HEK293 (cell line): ENCODE data around the gene MRTFB.

Experiments
- CTCF ChIA-PET: fragments of 350-600 bp; formaldehyde crosslinking; extraction: SDS; loops from one replicate; lab custom pipeline; 2021; ENCODE audit warnings: antibody characterized with exemption; lab: Yijun Ruan, JAX
- POLR2A ChIA-PET: fragments of 300-600 bp; formaldehyde crosslinking; extraction: SDS; loops from one replicate; lab custom pipeline; 2020; ENCODE audit warnings: antibody characterized with exemption, inconsistent platforms; lab: Yijun Ruan, JAX
- H3K27ac ChIP-seq: fragments of 200-500 bp; sonication (Bioruptor generic); 2 replicates; pipeline ENCODE4 v1.5.1; 2014; ENCODE audit warnings: low read depth, low read length, control low read depth, inconsistent platforms; ENCODE audit errors: extremely low read depth
- H3K36me3 ChIP-seq, 2 experiments: fragments of 200-500 bp in 1 of 2; sonication (Bioruptor generic) in 1 of 2; 1 replicate in 1 of 2; 2 replicates in 1 of 2; pipeline ENCODE4 v1.5.1; 2014 to 2017; ENCODE audit warnings: inconsistent platforms in 2 of 2, low read length in 2 of 2; ENCODE audit not compliant: control insufficient read depth in 2 of 2, insufficient read depth in 1 of 2
- H3K4me1 ChIP-seq: fragments of 200-500 bp; sonication (Bioruptor generic); 2 replicates; pipeline ENCODE4 v1.5.1; 2014; ENCODE audit warnings: mild to moderate bottlenecking, low read length, inconsistent platforms; ENCODE audit not compliant: control insufficient read depth, insufficient read depth
- H3K4me3 ChIP-seq: 2 replicates; pipeline ENCODE4 v1.5.1; 2011; ENCODE audit warnings: low read depth, mild to moderate bottlenecking, control low read depth, low read length, moderate library complexity
- H3K9me3 ChIP-seq: fragments of 200-500 bp; sonication (Bioruptor generic); 2 replicates; pipeline ENCODE4 v1.5.1; 2014; ENCODE audit warnings: low read depth, low read length, inconsistent platforms; ENCODE audit not compliant: control insufficient read depth, insufficient read depth
- BCL11B ChIP-seq: fragments of 450-650 bp; formaldehyde crosslinking; IDR thresholded peaks from 2 replicates; pipeline ENCODE4 v1.5.1; 2016; ENCODE audit warnings: low read depth, missing biosample characterization, missing genetic modification characterization
- FEZF1 ChIP-seq: fragments of 450-650 bp; formaldehyde crosslinking; IDR thresholded peaks from 2 replicates; pipeline ENCODE4 v1.5.1; 2016; ENCODE audit warnings: missing biosample characterization, missing genetic modification characterization
- OSR2 ChIP-seq: fragments of 450-650 bp; formaldehyde crosslinking; IDR thresholded peaks from 2 replicates; pipeline ENCODE4 v1.5.1; 2016; ENCODE audit warnings: missing biosample characterization, missing genetic modification characterization
- OVOL3 ChIP-seq: fragments of 450-650 bp; formaldehyde crosslinking; IDR thresholded peaks from 2 replicates; pipeline ENCODE4 v1.5.1; 2016; ENCODE audit warnings: missing biosample characterization, missing genetic modification characterization
- REPIN1 ChIP-seq: fragments of 450-650 bp; formaldehyde crosslinking; IDR thresholded peaks from 2 replicates; pipeline ENCODE4 v1.5.1; 2017; ENCODE audit warnings: missing biosample characterization, missing genetic modification characterization, low read depth
- SP7 ChIP-seq: fragments of 450-650 bp; formaldehyde crosslinking; IDR thresholded peaks from 2 replicates; pipeline ENCODE4 v1.5.1; 2016; ENCODE audit warnings: missing biosample characterization, missing genetic modification characterization
- TCF7L2 ChIP-seq: IDR thresholded peaks from 2 replicates; pipeline ENCODE4 v1.6.1; 2011; ENCODE audit warnings: low read depth, mild to moderate bottlenecking, inconsistent platforms, low read length, moderate library complexity, borderline replicate concordance
- ZBTB48 ChIP-seq: fragments of 450-650 bp; formaldehyde crosslinking; IDR thresholded peaks from 2 replicates; pipeline ENCODE4 v1.5.1; 2016; ENCODE audit warnings: missing biosample characterization, missing genetic modification characterization
- ZFHX2 ChIP-seq: fragments of 450-650 bp; formaldehyde crosslinking; conservative IDR thresholded peaks from 2 replicates; pipeline ENCODE4 v1.5.1; 2016; ENCODE audit warnings: missing biosample characterization, missing genetic modification characterization
- ZFP69B ChIP-seq: fragments of 450-650 bp; formaldehyde crosslinking; IDR thresholded peaks from 2 replicates; pipeline ENCODE4 v1.5.1; 2016; ENCODE audit warnings: missing biosample characterization, missing genetic modification characterization
- ZNF114 ChIP-seq: fragments of 450-650 bp; formaldehyde crosslinking; IDR thresholded peaks from 2 replicates; pipeline ENCODE4 v1.5.0; 2017; ENCODE audit warnings: missing biosample characterization, missing genetic modification characterization
- ZNF19 ChIP-seq: fragments of 450-650 bp; formaldehyde crosslinking; IDR thresholded peaks from 2 replicates; pipeline ENCODE4; 2016; ENCODE audit warnings: missing biosample characterization, missing genetic modification characterization, low read depth
- ZNF274 ChIP-seq, 2 experiments: fragments of 200-500 bp in 1 of 2; fragments of 450-650 bp in 1 of 2; sonication (Bioruptor generic) in 1 of 2; formaldehyde crosslinking in 1 of 2; IDR thresholded peaks; 2 replicates each; pipeline versions ENCODE4 v1.5.1 to v1.6.1; 2014 to 2016; ENCODE audit warnings: borderline replicate concordance in 1 of 2, inconsistent platforms in 1 of 2, low read length in 1 of 2, missing biosample characterization in 1 of 2, missing genetic modification characterization in 1 of 2
- ZNF341 ChIP-seq: fragments of 450-650 bp; formaldehyde crosslinking; IDR thresholded peaks from 2 replicates; pipeline ENCODE4; 2016; ENCODE audit warnings: low read depth, missing biosample characterization, missing genetic modification characterization
- ZNF501 ChIP-seq: fragments of 450-650 bp; formaldehyde crosslinking; IDR thresholded peaks from 2 replicates; pipeline ENCODE4 v1.5.1; 2016; ENCODE audit warnings: missing biosample characterization, missing genetic modification characterization
- ZNF600 ChIP-seq: fragments of 450-650 bp; formaldehyde crosslinking; IDR thresholded peaks from 2 replicates; pipeline ENCODE4 v1.5.1; 2016; ENCODE audit warnings: missing biosample characterization, missing genetic modification characterization
- ZNF777 ChIP-seq: fragments of 450-650 bp; formaldehyde crosslinking; IDR thresholded peaks from 2 replicates; pipeline ENCODE4 v1.5.1; 2017; ENCODE audit warnings: missing biosample characterization, missing genetic modification characterization, borderline replicate concordance
- ZSCAN16 ChIP-seq: fragments of 450-650 bp; formaldehyde crosslinking; IDR thresholded peaks from 2 replicates; pipeline ENCODE4 v1.5.1; 2016; ENCODE audit warnings: missing biosample characterization, missing genetic modification characterization
- TF ChIP-seq, protein P1 (sequence below): fragments of 450-650 bp; formaldehyde crosslinking; IDR thresholded peaks from 2 replicates; pipeline ENCODE4 v1.5.1; 2016; ENCODE audit warnings: missing biosample characterization, missing genetic modification characterization
- TF ChIP-seq, protein P2 (sequence below): fragments of 450-650 bp; formaldehyde crosslinking; IDR thresholded peaks from 2 replicates; pipeline ENCODE4 v1.5.1; 2017; ENCODE audit warnings: missing biosample characterization, missing genetic modification characterization
- TF ChIP-seq, protein P3 (sequence below): fragments of 450-650 bp; formaldehyde crosslinking; IDR thresholded peaks from 2 replicates; pipeline ENCODE4 v1.5.1; 2016; ENCODE audit warnings: missing biosample characterization, missing genetic modification characterization

Gene MRTFB

GRCh38 chr16:14180481-14180944, 109.4 kb downstream of the MRTFB start:
- H3K9me3 ChIP-seq = no peaks in the 10 kb centered on the region
- peaks cover 15% of the 10 kb centered on the region; the same call in 1 of the 2 replicates for H3K4me1 ChIP-seq
- ChIA-PET POLR2A (no interaction called here), CTCF (interaction anchor here (1.0 kb wide), 1 partner anchor 10 kb away, joined by 4 read pairs; no protein-coding TSS in a partner anchor)
- H3K36me3 ChIP-seq = no peaks in the 10 kb centered on the region
- peak; percentile 96 for TF ChIP-seq ZNF600 (tag by site-specific recombination)
- no peak for TF ChIP-seq ZNF19 (tag by site-specific recombination)
- TF ChIP-seq ZBTB48 (tag by site-specific recombination) = no peak
- no peak for TF ChIP-seq ZNF501 (tag by site-specific recombination)
- 0 out of 2 replicates have a peak, but pooled peaks have one; percentile 40 for TF ChIP-seq ZSCAN16
- peak; percentile 60 for TF ChIP-seq ZNF341 (tag by site-specific recombination)
- no peak for TF ChIP-seq BCL11B (tag by site-specific recombination)
- TF ChIP-seq, protein P1, sequence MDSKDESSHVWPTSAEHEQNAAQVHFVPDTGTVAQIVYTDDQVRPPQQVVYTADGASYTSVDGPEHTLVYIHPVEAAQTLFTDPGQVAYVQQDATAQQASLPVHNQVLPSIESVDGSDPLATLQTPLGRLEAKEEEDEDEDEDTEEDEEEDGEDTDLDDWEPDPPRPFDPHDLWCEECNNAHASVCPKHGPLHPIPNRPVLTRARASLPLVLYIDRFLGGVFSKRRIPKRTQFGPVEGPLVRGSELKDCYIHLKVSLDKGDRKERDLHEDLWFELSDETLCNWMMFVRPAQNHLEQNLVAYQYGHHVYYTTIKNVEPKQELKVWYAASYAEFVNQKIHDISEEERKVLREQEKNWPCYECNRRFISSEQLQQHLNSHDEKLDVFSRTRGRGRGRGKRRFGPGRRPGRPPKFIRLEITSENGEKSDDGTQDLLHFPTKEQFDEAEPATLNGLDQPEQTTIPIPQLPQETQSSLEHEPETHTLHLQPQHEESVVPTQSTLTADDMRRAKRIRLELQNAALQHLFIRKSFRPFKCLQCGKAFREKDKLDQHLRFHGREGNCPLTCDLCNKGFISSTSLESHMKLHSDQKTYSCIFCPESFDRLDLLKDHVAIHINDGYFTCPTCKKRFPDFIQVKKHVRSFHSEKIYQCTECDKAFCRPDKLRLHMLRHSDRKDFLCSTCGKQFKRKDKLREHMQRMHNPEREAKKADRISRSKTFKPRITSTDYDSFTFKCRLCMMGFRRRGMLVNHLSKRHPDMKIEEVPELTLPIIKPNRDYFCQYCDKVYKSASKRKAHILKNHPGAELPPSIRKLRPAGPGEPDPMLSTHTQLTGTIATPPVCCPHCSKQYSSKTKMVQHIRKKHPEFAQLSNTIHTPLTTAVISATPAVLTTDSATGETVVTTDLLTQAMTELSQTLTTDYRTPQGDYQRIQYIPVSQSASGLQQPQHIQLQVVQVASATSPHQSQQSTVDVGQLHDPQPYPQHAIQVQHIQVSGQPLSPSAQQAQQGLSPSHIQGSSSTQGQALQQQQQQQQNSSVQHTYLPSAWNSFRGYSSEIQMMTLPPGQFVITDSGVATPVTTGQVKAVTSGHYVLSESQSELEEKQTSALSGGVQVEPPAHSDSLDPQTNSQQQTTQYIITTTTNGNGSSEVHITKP (tag by site-specific recombination) = peak; percentile 69
- H3K4me3 ChIP-seq = no peak overlapping the region
- H3K27ac ChIP-seq = no peak overlapping the region

GRCh38 chr16:14181371-14182050, 110.4 kb downstream of the MRTFB start:
- Histone ChIP-seq H3K4me3 (no peak overlapping the region), H3K4me1 (peaks cover 18% of the 10 kb centered on the region; the same call in 1 of the 2 replicates), H3K9me3 (no peaks in the 10 kb centered on the region), H3K27ac (no peak overlapping the region)
- peak; percentile 19; the same call in 1 of the 2 replicates for TF ChIP-seq OSR2 (tag by site-specific recombination)
- no peak for TF ChIP-seq ZFHX2 (tag by site-specific recombination)
- no peak for TF ChIP-seq TCF7L2
- TF ChIP-seq ZNF114 (tag by site-specific recombination) = no peak
- no peak for TF ChIP-seq OVOL3 (tag by site-specific recombination)
- no peak for TF ChIP-seq ZFP69B (tag by site-specific recombination)
- TF ChIP-seq, protein P2, sequence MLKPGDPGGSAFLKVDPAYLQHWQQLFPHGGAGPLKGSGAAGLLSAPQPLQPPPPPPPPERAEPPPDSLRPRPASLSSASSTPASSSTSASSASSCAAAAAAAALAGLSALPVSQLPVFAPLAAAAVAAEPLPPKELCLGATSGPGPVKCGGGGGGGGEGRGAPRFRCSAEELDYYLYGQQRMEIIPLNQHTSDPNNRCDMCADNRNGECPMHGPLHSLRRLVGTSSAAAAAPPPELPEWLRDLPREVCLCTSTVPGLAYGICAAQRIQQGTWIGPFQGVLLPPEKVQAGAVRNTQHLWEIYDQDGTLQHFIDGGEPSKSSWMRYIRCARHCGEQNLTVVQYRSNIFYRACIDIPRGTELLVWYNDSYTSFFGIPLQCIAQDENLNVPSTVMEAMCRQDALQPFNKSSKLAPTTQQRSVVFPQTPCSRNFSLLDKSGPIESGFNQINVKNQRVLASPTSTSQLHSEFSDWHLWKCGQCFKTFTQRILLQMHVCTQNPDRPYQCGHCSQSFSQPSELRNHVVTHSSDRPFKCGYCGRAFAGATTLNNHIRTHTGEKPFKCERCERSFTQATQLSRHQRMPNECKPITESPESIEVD (tag by site-specific recombination) = peak; percentile 75
- TF ChIP-seq, all 188 proteins: peak for 2
- CTCF ChIA-PET = no interaction called here
- POLR2A ChIA-PET = interaction anchor here (0.8 kb wide), 1 partner anchor 262 kb away, joined by 3 read pairs; the partner anchor contains the start of gene ERCC4
- H3K36me3 ChIP-seq = no peaks in the 10 kb centered on the region

- Histone ChIP-seq H3K27ac (no peak overlapping the region), H3K9me3 (no peaks in the 10 kb centered on the region), H3K4me3 (no peak overlapping the region), H3K36me3 (no peaks in the 10 kb centered on the region), H3K4me1 (peaks cover 21% of the 10 kb centered on the region)
- ChIA-PET POLR2A (no interaction called here), CTCF (no interaction called here)
- TF ChIP-seq ZNF777 (tag by site-specific recombination) = no peak
- TF ChIP-seq SP7 (tag by site-specific recombination) = no peak
- TF ChIP-seq ZNF274 (IDR thresholded peaks at IDR 0.05; ENCODE audit: low read length) = no peak
- no peak for TF ChIP-seq ZNF274 (tag by site-specific recombination; IDR thresholded peaks at IDR 0.05; ENCODE audit: borderline replicate concordance)
- no peak for TF ChIP-seq FEZF1 (tag by site-specific recombination)
- no peak for TF ChIP-seq REPIN1 (tag by site-specific recombination)
- TF ChIP-seq, protein P3, sequence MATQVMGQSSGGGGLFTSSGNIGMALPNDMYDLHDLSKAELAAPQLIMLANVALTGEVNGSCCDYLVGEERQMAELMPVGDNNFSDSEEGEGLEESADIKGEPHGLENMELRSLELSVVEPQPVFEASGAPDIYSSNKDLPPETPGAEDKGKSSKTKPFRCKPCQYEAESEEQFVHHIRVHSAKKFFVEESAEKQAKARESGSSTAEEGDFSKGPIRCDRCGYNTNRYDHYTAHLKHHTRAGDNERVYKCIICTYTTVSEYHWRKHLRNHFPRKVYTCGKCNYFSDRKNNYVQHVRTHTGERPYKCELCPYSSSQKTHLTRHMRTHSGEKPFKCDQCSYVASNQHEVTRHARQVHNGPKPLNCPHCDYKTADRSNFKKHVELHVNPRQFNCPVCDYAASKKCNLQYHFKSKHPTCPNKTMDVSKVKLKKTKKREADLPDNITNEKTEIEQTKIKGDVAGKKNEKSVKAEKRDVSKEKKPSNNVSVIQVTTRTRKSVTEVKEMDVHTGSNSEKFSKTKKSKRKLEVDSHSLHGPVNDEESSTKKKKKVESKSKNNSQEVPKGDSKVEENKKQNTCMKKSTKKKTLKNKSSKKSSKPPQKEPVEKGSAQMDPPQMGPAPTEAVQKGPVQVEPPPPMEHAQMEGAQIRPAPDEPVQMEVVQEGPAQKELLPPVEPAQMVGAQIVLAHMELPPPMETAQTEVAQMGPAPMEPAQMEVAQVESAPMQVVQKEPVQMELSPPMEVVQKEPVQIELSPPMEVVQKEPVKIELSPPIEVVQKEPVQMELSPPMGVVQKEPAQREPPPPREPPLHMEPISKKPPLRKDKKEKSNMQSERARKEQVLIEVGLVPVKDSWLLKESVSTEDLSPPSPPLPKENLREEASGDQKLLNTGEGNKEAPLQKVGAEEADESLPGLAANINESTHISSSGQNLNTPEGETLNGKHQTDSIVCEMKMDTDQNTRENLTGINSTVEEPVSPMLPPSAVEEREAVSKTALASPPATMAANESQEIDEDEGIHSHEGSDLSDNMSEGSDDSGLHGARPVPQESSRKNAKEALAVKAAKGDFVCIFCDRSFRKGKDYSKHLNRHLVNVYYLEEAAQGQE = no peak
These were observed 111.9 kb downstream of the MRTFB start for GRCh38 chr16:14182999-14183398.
